Neural progenitor cell (in vitro differentiated cells): Measurements from ENCODE around the gene KPNA2. TPM values are rescaled to one million over a fixed set of nuclear protein-coding genes. Genes with fewer than 3 reads are reported as not detected.
"Not testable (repeated sequence)": the region's sequence is repeated elsewhere in the genome, so short reads cannot be mapped to it uniquely, and the experiment has no call there.

Experiments used
- DNase-seq: peaks from one replicate; pipeline ENCODE4 v3.0.0-alpha.2; 2016; ENCODE audit warnings: low spot score
- H2AFZ ChIP-seq: fragments of 200-600 bp; sonication (generic); replicated peaks from 2 replicates; pipeline ENCODE4 v1.6.1; 2016; ENCODE audit warnings: antibody characterized with exemption
- H3F3A ChIP-seq: fragments of 200-600 bp; sonication (generic); 2 replicates; pipeline ENCODE4 v1.6.1; 2016; ENCODE audit warnings: antibody characterized with exemption, low read depth
- H3K27ac ChIP-seq: fragments of 200-600 bp; sonication (generic); 2 replicates; pipeline ENCODE4 v1.5.1; 2016; ENCODE audit warnings: mild to moderate bottlenecking
- H3K27me3 ChIP-seq: fragments of 200-600 bp; sonication (generic); 2 replicates; pipeline ENCODE4 v1.6.1; 2016; ENCODE audit warnings: mild to moderate bottlenecking, moderate library complexity
- H3K36me3 ChIP-seq: fragments of 200-600 bp; sonication (generic); 2 replicates; pipeline ENCODE4 v1.5.1; 2016
- H3K4me1 ChIP-seq: fragments of 200-600 bp; sonication (generic); 2 replicates; pipeline ENCODE4 v1.6.1; 2016; ENCODE audit warnings: mixed run types
- H3K4me2 ChIP-seq: fragments of 200-600 bp; sonication (generic); 2 replicates; pipeline ENCODE4 v1.6.1; 2016
- H3K4me3 ChIP-seq: fragments of 200-600 bp; sonication (generic); 2 replicates; pipeline ENCODE4 v1.5.1; 2016
- H3K79me2 ChIP-seq: fragments of 200-600 bp; sonication (generic); 2 replicates; pipeline ENCODE4 v1.6.1; 2016; ENCODE audit warnings: low read depth
- H3K9ac ChIP-seq: fragments of 200-600 bp; sonication (generic); 2 replicates; pipeline ENCODE4 v1.6.1; 2016
- H3K9me3 ChIP-seq: fragments of 200-600 bp; sonication (generic); 2 replicates; pipeline ENCODE4 v1.5.1; 2016; ENCODE audit warnings: low read depth
- H4K20me1 ChIP-seq: fragments of 200-600 bp; sonication (generic); 2 replicates; pipeline ENCODE4 v1.6.1; 2016; ENCODE audit warnings: low read depth
- H3K27ac Mint-ChIP-seq: 3 replicates; pipeline ENCODE4 v1.8.0; 2021; ENCODE audit warnings: mixed read lengths
- H3K27me3 Mint-ChIP-seq: 2 replicates; pipeline ENCODE4 v1.8.0; 2022; ENCODE audit warnings: low read depth, mild to moderate bottlenecking, inconsistent platforms, moderate library complexity, mixed read lengths; ENCODE audit not compliant: insufficient read depth
- H3K36me3 Mint-ChIP-seq: 3 replicates; pipeline ENCODE4 v1.8.0; 2021; ENCODE audit warnings: mixed read lengths
- H3K4me1 Mint-ChIP-seq: 3 replicates; pipeline ENCODE4 v1.8.0; 2021; ENCODE audit warnings: mixed read lengths
- H3K4me3 Mint-ChIP-seq: 3 replicates; pipeline ENCODE4 v1.8.0; 2021; ENCODE audit warnings: mild to moderate bottlenecking, moderate library complexity, mixed read lengths
- H3K9me3 Mint-ChIP-seq: 3 replicates; pipeline ENCODE4 v1.8.0; 2020; ENCODE audit warnings: mixed read lengths
- CTCF ChIP-seq: fragments of 200-600 bp; sonication (generic); IDR thresholded peaks from 2 replicates; pipeline ENCODE4 v1.5.1; 2017; ENCODE audit warnings: antibody characterized with exemption, mild to moderate bottlenecking
- EZH2 ChIP-seq: fragments of 200-600 bp; sonication (generic); IDR thresholded peaks from 2 replicates; pipeline ENCODE4 v1.6.1; 2017; ENCODE audit warnings: antibody characterized with exemption, mild to moderate bottlenecking, moderate library complexity
- EZH2phosphoT487 ChIP-seq: fragments of 200-600 bp; sonication (generic); IDR thresholded peaks from 2 replicates; pipeline ENCODE4 v1.6.1; 2017; ENCODE audit warnings: antibody characterized with exemption
- total RNA-seq: library from RNA; depleted of rRNA; stranded (reverse); fragments of >200 nt; gene quantifications from 2 replicates; pipeline ENCODE4 v1.2.3, GENCODE V29; 2015; ENCODE audit warnings: low replicate concordance

Gene KPNA2
- total RNA-seq, 1 donor from 2014 or later = 549 TPM

- H3K4me3 Mint-ChIP-seq = no peak overlapping the region
- peak; percentile 15 for DNase-seq
- no peaks in the 10 kb centered on the region for H3K9me3 ChIP-seq
- H3K4me2 ChIP-seq = no peak overlapping the region
- no peak overlapping the region for H3K9ac ChIP-seq
- H3K27ac Mint-ChIP-seq = no peak overlapping the region
- no peak overlapping the region for H3K4me3 ChIP-seq
- H2AFZ ChIP-seq = no peak overlapping the region
- H3K27me3 Mint-ChIP-seq = no peaks in the 10 kb centered on the region
- no peaks in the 10 kb centered on the region for H3K27me3 ChIP-seq
- no peak overlapping the region for H3K27ac ChIP-seq
- TF ChIP-seq EZH2phosphoT487 (no peak), EZH2 (no peak), CTCF (no peak)
- peaks cover 53% of the 10 kb centered on the region for H3F3A ChIP-seq
- no peaks in the 10 kb centered on the region for H3K4me1 ChIP-seq
- peaks cover 17% of the 10 kb centered on the region for H3K36me3 Mint-ChIP-seq
- no peaks in the 10 kb centered on the region for H3K9me3 Mint-ChIP-seq
- no peaks in the 10 kb centered on the region for H3K79me2 ChIP-seq
- peaks cover 34% of the 10 kb centered on the region for H4K20me1 ChIP-seq
- peaks cover 8% of the 10 kb centered on the region for H3K4me1 Mint-ChIP-seq
- H3K36me3 ChIP-seq = peaks cover 20% of the 10 kb centered on the region
Observed at GRCh38 chr17:68048996-68049395, 13.5 kb downstream of the KPNA2 start.

- not testable (repeated sequence) for H3K79me2 ChIP-seq, H3K9me3 ChIP-seq, H3K27me3 ChIP-seq, H3K27ac Mint-ChIP-seq, H3K4me3 ChIP-seq, DNase-seq, H3K27me3 Mint-ChIP-seq, H3K4me1 ChIP-seq, H3K27ac ChIP-seq, H3K4me2 ChIP-seq, H3K9me3 Mint-ChIP-seq, H2AFZ ChIP-seq, H3K4me3 Mint-ChIP-seq, H3K9ac ChIP-seq
- Mint-ChIP-seq H3K36me3 (peaks cover 13% of the 10 kb centered on the region), H3K4me1 (peaks cover 13% of the 10 kb centered on the region)
- peaks cover 25% of the 10 kb centered on the region for H4K20me1 ChIP-seq
- H3K36me3 ChIP-seq = peaks cover 12% of the 10 kb centered on the region
- H3F3A ChIP-seq = peaks cover 44% of the 10 kb centered on the region
Observed at GRCh38 chr17:68049812-68050437, 14.4 kb downstream of the KPNA2 start.

- not testable (repeated sequence) for H3K4me3 ChIP-seq, H3K9me3 ChIP-seq, DNase-seq, H3K27ac Mint-ChIP-seq, H3K4me1 ChIP-seq, H3K36me3 Mint-ChIP-seq, H3K36me3 ChIP-seq, H3K27me3 Mint-ChIP-seq, H3K4me3 Mint-ChIP-seq, H3K79me2 ChIP-seq, H3K27ac ChIP-seq, H2AFZ ChIP-seq, H4K20me1 ChIP-seq, H3K27me3 ChIP-seq, H3K9ac ChIP-seq, H3K9me3 Mint-ChIP-seq, H3K4me2 ChIP-seq
- peaks cover 13% of the 10 kb centered on the region for H3K4me1 Mint-ChIP-seq
- H3F3A ChIP-seq = peaks cover 27% of the 10 kb centered on the region
Observed at GRCh38 chr17:68051321-68052312, 16.1 kb downstream of the KPNA2 start.

GRCh38 chr17:68052810-68053209, 17.3 kb downstream of the KPNA2 start:
- Mint-ChIP-seq H3K4me3 (no peak overlapping the region), H3K27ac (peak overlapping the region; percentile 64), H3K27me3 (peaks cover 5% of the 10 kb centered on the region), H3K36me3 (no peaks in the 10 kb centered on the region), H3K4me1 (peaks cover 13% of the 10 kb centered on the region), H3K9me3 (no peaks in the 10 kb centered on the region)
- no peak for DNase-seq
- Histone ChIP-seq H3K4me1 (no peaks in the 10 kb centered on the region), H3K27ac (no peak overlapping the region), H3F3A (peaks cover 15% of the 10 kb centered on the region), H3K36me3 (no peaks in the 10 kb centered on the region), H3K9ac (no peak overlapping the region), H3K27me3 (no peaks in the 10 kb centered on the region), H4K20me1 (peaks cover 2% of the 10 kb centered on the region), H3K4me3 (no peak overlapping the region), H3K79me2 (no peaks in the 10 kb centered on the region), H2AFZ (no peak overlapping the region), H3K9me3 (no peaks in the 10 kb centered on the region), H3K4me2 (no peak overlapping the region)
- TF ChIP-seq CTCF = no peak
- TF ChIP-seq EZH2 = no peak
- no peak for TF ChIP-seq EZH2phosphoT487
